Activated T-cell treated with anti-CD3 and anti-CD28 coated beads for 48 hours (primary cell): ENCODE data around the gene POU2AF1.

Experiments
- DNase-seq: peaks from one replicate; pipeline ENCODE4 v3.0.0-alpha.2; 2020; ENCODE audit warnings: low read depth

Gene POU2AF1

DNA sequence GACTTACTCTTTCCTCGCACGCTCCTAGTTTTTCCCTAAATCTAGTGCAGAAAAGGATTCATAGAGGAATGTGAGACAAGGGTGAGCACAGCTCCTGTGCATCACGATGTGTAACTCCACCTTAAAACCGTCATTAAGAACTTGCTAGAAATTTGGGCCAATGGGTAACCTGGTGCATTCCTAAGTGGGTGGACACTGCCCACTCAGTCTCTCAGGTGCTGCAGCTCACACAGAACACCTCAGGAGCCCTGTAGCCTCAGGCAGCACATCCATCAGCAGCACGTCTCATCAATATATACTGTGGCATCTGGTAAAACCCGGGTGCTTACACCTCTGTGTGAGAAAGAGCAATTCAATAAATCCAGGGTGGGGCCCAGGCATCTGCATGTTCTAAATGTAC is 68.4 kb downstream of the POU2AF1 start:
- DNase-seq = no peak

DNA sequence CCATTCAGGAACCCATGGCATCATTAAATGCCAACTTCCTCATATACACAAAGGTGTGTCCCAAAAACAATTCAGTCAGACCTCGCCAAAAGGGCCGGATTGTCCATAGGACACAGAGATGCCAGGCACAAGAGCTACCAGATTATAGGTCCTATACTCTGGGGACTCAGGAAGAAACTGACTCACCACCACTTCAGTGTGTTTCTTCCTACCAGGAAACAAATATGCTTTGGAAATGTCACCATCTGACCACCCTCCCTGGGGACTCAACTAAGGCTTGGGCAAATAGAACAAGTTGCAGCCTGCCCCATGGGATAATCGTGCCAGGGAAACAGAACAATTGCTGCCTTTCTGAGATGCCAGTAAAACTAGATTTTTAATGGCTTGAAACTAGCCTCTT is 69.0 kb downstream of the POU2AF1 start:
- DNase-seq = no peak

DNA sequence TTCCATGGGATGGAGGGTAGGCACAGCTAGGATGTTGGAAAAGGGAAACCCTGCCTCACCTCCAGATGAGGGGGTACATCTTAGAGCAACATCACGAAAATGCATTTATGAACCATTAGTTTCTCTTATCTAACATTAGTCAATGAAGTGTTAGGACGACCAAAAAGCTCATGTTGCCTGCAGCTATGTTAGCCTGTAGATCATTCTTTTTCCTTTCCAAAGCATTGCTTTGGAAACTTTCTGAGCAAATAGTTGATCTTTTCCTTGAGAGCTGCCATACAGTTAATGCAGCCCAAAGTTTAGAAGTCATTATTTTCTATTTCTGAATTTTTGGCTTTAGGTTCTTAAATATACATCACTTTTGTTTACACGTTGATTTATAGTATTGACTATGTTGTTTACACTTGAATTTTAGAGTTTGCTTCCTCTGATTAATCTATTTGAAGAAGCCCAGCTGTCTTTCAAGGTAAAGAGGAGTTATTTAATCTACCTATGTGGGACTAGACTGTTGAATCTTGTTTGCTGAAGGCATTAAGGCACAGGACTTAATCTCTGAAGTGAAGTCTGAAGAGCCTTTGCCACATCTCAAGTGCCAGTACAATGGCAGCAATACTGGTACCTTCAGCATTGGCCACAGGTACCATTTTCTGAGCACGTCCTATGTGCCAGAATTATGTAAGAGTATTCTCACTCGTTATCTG is 69.7 kb downstream of the POU2AF1 start:
- DNase-seq = no peak

DNA sequence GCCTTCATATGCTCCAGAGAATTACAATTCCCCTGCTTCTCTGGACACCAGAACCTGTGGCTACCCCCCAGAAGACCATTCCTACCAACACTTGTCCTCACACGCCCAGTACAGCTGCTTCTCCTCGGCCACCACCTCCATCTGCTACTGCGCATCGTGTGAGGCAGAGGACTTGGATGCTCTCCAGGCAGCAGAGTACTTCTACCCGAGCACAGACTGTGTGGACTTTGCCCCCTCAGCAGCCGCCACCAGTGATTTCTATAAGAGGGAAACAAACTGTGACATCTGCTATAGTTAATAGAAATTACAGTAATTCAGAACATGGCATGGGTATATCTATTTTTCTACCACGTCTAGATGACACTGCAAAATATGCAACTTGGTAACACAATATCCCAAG is 70.9 kb downstream of the POU2AF1 start:
- DNase-seq = no peak

DNA sequence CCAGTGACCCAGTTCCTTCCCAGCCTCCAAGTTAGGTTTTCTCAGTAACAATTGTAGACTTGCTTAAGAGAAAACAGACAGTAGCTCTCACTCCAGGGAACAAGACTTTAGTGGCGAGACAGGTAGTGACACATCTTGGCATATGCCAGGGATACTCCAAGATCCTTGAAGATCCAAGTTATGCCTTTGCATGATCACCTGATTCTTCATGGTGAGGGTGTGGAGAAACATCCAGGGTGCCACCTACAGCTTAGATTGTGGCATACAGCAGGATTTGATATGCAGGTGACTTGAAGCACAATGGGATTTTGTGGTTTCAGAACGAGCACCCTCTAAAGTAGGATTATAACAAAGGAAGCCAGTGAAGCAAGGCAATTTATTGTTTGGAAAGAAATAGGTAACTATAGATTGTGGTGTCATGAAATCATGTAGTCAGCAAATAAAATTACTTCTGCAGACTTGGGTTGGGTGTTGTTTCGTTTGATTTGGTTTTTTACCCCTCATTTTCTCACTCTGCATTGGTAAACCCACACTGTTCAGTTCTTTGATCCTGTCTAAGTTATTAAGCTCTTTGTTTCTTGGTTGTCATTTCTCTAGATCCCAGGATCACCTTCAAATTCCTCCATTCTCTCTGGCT is 71.5 kb downstream of the POU2AF1 start:
- DNase-seq = no peak

DNA sequence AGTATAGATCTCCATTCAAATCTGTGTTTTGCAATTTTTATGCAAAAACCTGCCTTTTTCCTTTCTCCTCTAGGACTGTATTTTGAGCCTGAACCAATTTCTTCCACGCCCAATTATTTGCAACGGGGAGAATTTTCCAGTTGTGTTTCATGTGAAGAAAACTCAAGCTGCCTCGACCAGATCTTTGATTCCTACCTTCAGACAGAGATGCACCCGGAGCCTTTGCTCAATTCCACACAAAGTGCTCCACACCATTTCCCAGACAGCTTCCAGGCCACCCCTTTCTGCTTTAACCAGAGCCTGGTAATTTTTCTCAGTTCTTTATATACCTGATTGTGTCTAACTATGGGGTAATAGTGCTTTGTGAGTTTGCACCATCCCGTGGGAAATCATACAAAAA is 72.8 kb downstream of the POU2AF1 start:
- no peak for DNase-seq

DNA sequence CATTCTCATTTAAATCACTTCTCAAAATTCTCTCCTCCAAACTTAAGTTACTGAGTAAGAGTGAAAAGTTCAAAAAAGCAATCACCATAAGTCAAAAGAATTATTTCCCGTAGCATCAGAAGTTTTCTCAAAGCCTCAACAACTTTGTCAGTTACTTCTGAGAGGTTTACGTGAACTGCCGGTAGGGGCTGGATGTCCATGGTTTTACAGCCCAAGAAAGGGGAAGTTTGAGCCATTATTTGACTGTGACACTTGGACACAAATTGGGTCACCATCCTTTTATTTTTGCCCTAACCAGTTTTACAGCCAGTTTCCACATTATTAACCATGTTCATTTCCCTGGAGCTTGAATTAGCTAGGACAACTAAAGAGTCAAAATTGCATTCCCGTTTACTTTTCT is 73.2 kb downstream of the POU2AF1 start:
- DNase-seq = no peak

DNA sequence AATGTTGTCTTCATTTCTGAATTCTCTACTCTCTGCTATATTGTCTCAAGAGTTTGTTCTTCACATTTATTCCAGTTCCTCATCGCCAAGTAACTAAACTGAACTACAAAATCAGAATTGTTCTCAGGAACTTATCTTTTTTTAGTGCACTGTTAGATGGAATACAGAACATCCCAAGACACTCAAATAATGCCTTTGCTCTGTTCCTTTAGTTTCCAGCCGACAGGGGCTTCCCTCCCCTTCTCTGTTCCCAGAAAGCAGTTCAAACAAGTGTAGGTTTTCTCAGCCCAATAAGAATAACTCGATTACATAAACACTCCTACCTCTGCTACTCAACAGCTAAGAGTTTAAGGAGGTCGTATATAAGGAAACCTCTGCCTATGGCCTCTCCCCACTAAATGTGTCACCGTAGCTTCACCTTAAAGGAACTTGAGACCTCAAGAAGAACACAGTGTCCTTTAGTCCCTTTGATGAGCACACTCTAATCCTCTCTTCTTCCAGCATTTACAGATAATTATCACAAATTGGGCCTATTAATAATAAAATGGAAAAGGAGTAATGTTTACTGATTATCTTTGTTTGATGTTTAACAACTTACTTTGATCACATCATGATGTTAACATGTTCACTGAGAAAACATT is 73.8 kb downstream of the POU2AF1 start:
- no peak for DNase-seq

DNA sequence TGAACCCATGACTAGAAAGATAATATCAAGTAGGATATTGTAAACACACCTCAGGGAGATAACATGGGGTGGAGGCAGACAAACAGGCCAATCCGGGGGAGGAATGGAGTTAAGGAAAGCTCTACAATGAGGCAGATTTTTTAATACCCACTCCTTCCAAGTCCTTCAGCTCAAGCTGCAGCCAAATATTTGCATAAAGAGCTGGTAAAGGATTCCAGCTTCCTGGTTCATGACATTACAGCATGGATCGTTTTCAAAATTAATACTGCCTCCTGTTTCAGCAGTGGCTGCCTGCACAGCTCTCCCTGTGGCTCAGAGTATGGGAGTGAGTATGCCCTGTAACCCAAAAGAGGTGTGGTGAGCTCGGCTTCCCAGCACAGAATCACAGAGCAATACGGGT is 75.6 kb downstream of the POU2AF1 start:
- no peak for DNase-seq

DNA sequence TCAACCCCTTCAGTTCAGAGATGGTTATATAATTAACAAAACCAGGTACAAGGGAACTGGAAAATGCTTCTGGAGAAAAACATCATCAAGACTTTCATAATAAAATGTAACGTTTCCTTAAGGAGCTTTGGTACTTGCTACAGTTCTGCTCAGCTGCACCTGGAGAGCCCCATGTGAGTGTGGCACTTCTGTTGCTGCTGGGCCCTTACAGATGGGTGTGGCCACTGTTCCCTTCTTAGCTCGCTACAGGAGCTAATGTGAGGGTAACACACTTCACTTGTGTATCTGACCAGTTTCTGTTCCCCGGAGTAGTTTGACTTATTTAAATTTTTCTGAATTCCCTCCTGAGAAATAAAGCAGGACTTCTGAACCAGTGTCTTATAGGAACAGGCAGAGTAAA is 76.8 kb downstream of the POU2AF1 start:
- no peak for DNase-seq
